AG04449 (cell line): ENCODE measurements around the gene CLCA4.
"Not testable (repeated sequence)": the region's sequence is repeated elsewhere in the genome, so short reads cannot be mapped to it uniquely, and the experiment has no call there.

Experiments
- CTCF ChIA-PET: fragments of 350-600 bp; formaldehyde crosslinking; extraction: SDS; loops from one replicate; lab custom pipeline; 2021; ENCODE audit warnings: antibody characterized with exemption; lab: Yijun Ruan, JAX
- POLR2A ChIA-PET: fragments of 400-600, 350-600 bp; formaldehyde crosslinking; extraction: SDS; loops from one replicate; lab custom pipeline; 2020; ENCODE audit warnings: antibody characterized with exemption, inconsistent platforms; lab: Yijun Ruan, JAX
- DNase-seq: peaks from one replicate; pipeline ENCODE4 v3.0.0-alpha.2; 2010; ENCODE audit warnings: low read depth, low spot score
- H3K4me3 ChIP-seq: 2 replicates; pipeline ENCODE4 v1.5.1; 2011; ENCODE audit warnings: low read depth, mild to moderate bottlenecking, control low read depth, low read length
- CTCF ChIP-seq: IDR thresholded peaks from one replicate; pipeline ENCODE4 v1.5.1; 2011; ENCODE audit warnings: mild to moderate bottlenecking, moderate library complexity, low read length, control low read depth, inconsistent platforms; ENCODE audit not compliant: insufficient read depth; ENCODE audit errors: missing control alignments

The CLCA4 gene

GRCh38 chr1:86546787-86547221 is at the start of gene CLCA4:
TSS of gene CLCA4 (plus strand) at chr1:86547078. CDS start at chr1:86547120, 42 bp downstream.
- TF ChIP-seq CTCF = no peak
- ChIA-PET POLR2A (no interaction called here), CTCF (no interaction called here)
- no peak within 1 kb of the TSS for H3K4me3 ChIP-seq
- no peak for DNase-seq

- H3K4me3 ChIP-seq = no peak overlapping the region
- no peak for DNase-seq
- POLR2A ChIA-PET = no interaction called here
- no peak for TF ChIP-seq CTCF
- CTCF ChIA-PET = interaction anchor here (2.9 to 12.2 kb wide), 7 partner anchors 11 to 122 kb away, joined by 16 to 198 read pairs (median 30); no protein-coding TSS in a partner anchor
These were observed 48.6 kb upstream of the CLCA4 start for GRCh38 chr1:86498281-86498680.

- H3K4me3 ChIP-seq = no peak overlapping the region
- ChIA-PET POLR2A (interaction anchor here (1.0 kb wide), 1 partner anchor 205 kb away, joined by 3 read pairs; no protein-coding TSS in a partner anchor), CTCF (interaction anchor here (0.6 to 12.2 kb wide), 30 partner anchors 9 to 1991 kb away, joined by 3 to 198 read pairs (median 4); partner anchors contain the start of genes ODF2L and SH3GLB1)
- no peak for DNase-seq
- peak; percentile 33 for TF ChIP-seq CTCF
These were observed 46.8 kb upstream of the CLCA4 start for GRCh38 chr1:86499987-86500593.

GRCh38 chr1:86500714-86501113 is 46.2 kb upstream of the CLCA4 start:
- no peak overlapping the region for H3K4me3 ChIP-seq
- TF ChIP-seq CTCF = no peak
- DNase-seq = no peak
- ChIA-PET POLR2A (interaction anchor here (1.0 kb wide), 1 partner anchor 205 kb away, joined by 3 read pairs; no protein-coding TSS in a partner anchor), CTCF (interaction anchor here (0.6 to 12.2 kb wide), 28 partner anchors 8 to 1991 kb away, joined by 3 to 198 read pairs (median 4); partner anchors contain the start of genes ODF2L and SH3GLB1)

GRCh38 chr1:86502125-86502646 is 44.7 kb upstream of the CLCA4 start:
- CTCF ChIA-PET = interaction anchor here (0.7 to 12.2 kb wide), 20 partner anchors 9 to 203 kb away, joined by 3 to 198 read pairs (median 6); partner anchors contain the start of genes ODF2L and SH3GLB1
- DNase-seq, POLR2A ChIA-PET, H3K4me3 ChIP-seq: not testable (repeated sequence)
- TF ChIP-seq CTCF = peak; percentile 7
